COLO668 (cell line): Measurements from ENCODE around the gene DNAJC17.

Experiments used
- DNase-seq: peaks from one replicate; lab custom pipeline; 2025; ENCODE audit not compliant: unreplicated experiment; lab: John Stamatoyannopoulos, UW

DNAJC17 gene

DNA sequence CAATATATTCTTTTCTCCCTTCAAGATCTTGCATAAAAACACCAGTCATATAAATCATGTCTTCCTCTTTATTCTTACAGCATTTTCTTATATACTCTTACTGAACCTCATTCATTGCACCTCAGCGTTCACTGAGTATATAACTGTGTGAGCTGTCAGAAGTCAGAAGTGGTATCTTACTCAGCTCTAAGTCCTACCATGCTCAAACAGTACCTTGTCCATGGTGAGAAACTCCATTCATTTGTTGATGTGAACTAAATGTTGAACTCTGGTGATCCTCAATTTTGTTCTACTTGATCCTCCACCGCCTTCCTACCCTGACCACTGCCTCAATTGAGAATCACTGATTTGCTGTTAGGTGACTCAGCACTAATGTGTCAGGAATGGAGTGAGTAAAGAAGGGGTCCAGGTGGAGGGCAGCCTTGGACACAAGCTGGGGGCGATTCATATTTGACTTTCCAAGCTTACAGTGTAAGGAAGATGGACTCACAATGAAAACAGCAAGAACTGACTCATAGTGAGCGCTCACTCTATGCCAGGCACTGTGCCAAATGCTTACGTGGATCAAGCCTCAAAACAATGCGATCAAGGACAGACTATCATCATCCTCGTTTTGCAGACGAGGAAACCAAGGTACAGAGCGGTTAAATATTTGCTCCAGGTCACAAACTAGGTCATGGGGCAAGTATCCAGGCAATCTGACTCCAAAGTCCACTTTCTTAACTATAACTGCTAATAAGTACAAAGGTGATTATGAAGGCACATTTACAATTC lies 13.9 kb downstream of the DNAJC17 start:
- peak; percentile 84 for DNase-seq

GRCh38 chr15:40792394-40792793 lies 14.9 kb downstream of the DNAJC17 start:
- no peak for DNase-seq

DNA sequence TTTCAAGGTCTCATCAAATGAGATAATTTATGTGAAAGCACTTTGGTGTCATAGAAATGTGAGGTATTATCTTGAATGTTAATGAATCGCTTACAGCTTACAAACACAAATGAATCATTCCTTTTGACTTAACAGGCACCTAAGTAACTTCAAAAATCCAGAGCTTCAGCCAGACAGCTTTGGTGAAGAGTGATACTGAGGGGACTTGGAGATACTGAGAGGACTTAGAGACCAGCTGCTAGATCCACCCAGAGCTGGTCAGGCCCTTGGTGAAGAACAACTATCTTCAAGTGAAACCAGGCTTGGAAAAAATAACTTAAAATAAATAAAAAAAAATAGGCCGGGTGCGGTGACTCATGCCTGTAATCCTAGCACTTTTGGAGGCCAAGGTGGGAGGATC lies 16.6 kb downstream of the DNAJC17 start:
- DNase-seq, result no peak

DNA sequence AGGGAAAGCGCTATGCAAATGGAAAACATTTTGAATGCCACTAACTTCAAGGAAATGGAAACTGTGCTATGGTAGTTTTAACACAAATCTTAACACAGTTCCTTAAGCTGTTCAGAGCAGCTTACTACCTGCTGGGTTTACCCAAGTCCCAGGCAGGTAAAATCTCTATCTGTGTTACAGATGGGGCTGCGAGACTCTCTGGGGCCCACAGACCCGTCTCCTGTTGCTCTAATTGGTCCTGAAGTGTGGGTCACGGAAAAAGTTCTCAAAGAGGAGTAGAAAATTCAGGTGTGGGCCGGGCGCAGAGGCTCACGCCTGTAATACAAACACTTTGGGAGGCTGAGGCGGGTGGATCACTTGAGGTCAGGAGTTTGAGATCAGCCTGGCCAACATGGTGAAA lies 17.3 kb downstream of the DNAJC17 start:
- DNase-seq, result no peak

GRCh38 chr15:40789119-40789518 lies 18.2 kb downstream of the DNAJC17 start:
- no peak for DNase-seq

DNA sequence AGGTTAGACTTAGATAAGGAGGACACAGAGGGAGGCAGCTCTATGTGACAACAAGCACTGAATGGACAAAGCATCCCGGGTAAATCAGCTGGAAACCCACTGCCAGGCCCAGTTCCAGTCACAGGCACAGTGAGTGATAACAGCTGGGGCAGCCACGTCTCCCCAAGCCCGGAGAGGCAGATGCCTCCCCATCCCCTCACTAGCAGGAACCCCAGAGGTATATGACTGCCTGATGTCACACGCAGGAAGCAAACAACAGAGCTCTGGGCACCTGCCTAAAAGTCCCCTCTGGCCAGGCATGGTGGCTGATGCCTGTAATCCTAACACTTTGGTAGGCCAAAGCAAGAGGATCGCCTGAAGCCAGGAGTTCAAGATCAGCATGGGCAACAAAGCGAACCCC lies 19.3 kb downstream of the DNAJC17 start:
- peak; percentile 70 for DNase-seq

- DNase-seq, result peak; percentile 91
Measured at GRCh38 chr15:40787344-40787841, 19.9 kb downstream of the DNAJC17 start.

DNA sequence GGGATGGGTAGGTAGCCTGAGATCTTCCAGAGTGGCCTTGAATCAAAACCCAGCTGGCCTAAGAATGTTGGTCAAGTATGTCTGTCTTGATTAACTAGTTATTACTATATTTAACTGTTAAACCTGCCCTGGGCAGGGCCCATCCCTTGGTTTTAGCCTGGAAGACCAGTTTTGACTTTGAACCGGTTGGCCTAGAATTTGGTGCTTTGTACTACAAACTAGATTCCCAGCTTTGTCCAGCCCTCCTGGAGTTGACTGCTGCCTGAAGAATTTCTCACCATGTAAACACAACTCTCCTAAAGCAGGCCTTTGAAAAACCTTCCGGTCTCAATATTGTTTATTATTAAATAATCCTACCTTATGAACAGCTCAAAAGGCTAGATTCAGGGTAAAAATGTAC lies 21.5 kb downstream of the DNAJC17 start:
- DNase-seq, result no peak

- no peak for DNase-seq
Measured at GRCh38 chr15:40785164-40785563, 22.1 kb downstream of the DNAJC17 start.

- peak; percentile 91 for DNase-seq
Measured at GRCh38 chr15:40782609-40783227, 24.6 kb downstream of the DNAJC17 start.

- DNase-seq, result no peak
Measured at GRCh38 chr15:40776537-40777141, 30.6 kb downstream of the DNAJC17 start.

DNA sequence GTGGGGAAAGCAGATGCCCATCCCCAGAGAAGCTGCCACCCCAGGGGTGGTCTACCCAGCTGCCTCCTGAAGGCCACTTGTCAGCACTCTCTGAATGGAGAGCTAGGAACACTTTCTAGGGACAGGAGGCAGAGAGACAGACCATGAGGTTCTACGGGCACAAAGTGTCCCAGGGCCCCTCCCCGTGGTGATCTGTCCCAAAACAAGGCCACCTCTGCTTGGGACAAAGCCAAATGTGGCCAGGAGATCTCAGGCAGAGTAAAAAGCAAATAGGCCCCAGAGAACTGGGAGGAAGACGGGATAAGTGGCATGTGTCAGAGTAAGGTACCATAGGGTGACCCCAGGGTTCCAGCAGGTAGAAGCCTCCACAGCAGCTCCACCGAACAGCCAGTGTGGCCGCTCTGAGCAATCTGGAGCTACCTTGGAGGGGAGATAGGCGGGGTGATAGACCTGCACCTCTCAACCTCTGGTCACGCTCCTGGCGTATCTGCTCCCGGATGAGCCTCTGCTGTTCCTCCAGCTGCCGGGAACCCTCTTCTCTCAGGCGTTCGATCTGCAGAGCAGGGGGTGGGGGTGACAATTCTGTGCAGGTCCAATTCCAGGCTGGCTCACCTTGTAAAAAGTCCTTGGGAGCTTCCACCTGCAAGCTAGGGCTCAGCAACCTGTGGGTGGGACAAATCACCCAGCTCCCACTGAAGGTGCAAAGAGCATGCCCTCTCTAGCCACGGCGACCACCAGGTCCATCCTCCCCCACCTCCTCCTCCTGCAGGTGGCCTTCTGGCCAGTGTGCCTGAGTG lies 31.3 kb downstream of the DNAJC17 start:
- no peak for DNase-seq

GRCh38 chr15:40775007-40775406 lies 32.3 kb downstream of the DNAJC17 start:
- DNase-seq, result no peak

DNA sequence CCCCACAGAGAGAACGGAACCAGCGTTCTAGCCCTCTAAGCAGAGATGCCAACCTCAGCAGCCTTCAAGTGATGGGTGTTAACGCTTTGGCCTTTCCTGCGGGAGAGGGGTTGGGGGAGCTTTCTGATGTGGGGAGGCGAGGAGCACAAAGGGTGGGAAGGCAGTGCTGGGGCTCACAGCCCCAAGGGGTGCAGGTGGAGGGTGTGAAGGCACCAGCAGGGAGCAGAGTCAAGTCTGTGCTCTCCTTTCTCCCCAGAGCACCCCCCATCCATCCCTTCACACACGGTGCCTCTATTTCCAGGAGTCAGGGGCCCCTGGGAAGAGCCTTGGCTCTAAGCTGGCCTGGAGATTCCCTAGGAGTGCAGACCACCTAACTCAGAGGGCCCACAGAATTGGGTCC lies 33.4 kb downstream of the DNAJC17 start:
- no peak for DNase-seq

GRCh38 chr15:40773496-40773895 lies 33.8 kb downstream of the DNAJC17 start:
- DNase-seq, result no peak

DNA sequence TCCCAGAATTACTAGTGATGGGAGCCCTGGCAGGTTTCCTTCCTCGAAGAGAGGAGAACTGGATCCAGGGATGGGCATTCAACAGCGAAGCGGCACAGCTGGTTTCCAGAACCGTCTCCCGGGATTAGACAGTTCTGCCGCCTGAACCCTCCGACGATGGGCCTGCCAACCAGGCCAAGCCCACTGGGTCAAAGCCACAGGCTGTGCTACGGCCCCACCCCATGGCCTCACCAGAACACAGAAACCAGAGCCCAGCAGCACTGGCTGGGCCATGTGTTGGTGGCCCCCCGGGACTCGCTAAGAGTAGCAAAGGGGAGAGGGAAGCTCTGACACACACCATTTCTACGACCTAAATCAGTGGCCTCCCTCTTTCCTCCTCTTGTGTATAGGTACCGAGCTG lies 35.3 kb downstream of the DNAJC17 start:
- DNase-seq, result no peak

- DNase-seq, result no peak
Measured at GRCh38 chr15:40771242-40771641, 36.0 kb downstream of the DNAJC17 start.

DNA sequence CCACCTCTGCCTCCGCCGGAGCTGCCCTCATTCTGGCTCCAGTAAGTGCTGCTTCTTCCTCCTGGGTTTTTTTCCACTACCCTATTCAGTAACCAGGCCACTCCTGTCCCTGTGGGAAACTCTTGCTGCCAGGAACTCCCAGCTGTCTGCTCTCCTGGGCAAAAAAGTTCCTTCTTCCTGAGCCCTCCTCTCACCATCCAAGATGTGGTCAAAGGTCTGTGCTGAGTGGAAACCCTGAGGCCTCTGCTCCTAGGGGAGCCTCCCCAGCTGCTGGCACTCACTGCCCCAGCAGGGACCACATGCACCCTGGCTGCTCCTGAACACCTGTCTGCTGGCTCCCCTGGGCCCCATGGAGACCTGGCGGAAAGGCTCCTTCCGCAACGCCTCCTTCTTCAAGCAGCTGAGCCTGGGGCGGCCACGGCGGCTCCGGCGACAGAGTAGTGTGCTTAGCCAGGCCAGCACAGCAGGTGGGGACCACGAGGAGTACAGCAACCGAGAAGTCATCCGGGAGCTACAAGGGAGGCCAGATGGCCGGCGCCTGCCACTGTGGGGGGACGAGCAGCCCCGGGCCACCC lies 37.0 kb downstream of the DNAJC17 start:
- DNase-seq, result peak; percentile 68

DNA sequence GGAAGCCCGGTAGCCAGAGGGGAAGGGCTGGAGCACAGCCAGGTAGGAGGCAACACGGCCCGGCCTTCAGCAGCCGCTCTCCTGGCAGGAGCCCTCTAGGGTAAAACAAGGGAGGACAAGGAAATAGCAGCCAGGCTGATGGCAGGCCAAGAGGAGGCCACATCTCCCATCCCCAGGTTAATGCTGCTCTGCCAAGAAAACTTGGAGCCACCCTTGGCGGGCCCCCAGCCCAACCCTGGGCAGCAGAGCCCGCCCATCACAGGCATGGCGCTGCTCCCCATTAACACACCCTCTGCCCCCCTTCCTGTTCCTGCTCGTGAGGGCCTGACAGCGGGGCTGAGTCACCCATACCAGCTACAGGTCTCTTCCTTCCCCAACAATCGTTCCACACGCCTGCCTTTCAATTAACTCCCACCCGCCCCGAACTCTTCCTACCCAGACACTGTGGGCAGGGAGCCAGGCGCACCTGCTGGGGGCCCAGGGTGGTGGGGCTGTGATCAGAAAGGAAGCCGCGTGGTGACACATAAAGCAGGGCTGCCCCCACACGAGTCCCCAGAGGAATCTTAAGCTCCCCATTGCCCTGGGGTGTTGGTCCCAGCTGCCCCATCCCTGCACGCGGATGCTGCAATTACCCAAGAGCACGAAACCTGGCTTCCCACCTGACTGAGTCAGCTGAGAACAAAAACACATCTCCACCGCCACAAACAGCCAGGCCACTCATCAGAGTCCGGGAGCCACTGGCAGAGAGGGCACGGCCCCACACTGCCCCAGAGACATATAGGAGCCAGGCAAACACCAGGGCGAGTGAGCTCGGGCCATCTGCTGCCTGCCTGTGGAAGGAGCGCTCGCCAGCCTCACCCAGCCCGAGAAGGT lies 37.8 kb downstream of the DNAJC17 start, which contains the start of gene C15orf62:
Gene C15orf62, plus strand, starts transcription at position 707 of the 873 bp plus-strand sequence. CDS start 516 bp downstream, outside the sequence.
- DNase-seq, result peak; percentile 86
